ENCODE results near the gene CPEB4.

GRCh38 chr5:173859408-173860159 is 28.6 kb upstream of the CPEB4 start:
- no peak for TF ChIP-seq CTCF (IDR thresholded peaks at IDR 0.05 in 4 of 5, conservative IDR thresholded peaks at IDR 0.05 in 1 of 5)
- TF ChIP-seq POLR2A (IDR thresholded peaks at IDR 0.05), result no peak
